GM19455 (cell line): ENCODE measurements around the gene LMX1B.

ENCODE experiments used
- ATAC-seq: cut with Tn5 transposase; IDR thresholded peaks from one replicate; pipeline ENCODE4 v1.9.1; 2021; ENCODE audit not compliant: unreplicated experiment

Gene LMX1B

DNA sequence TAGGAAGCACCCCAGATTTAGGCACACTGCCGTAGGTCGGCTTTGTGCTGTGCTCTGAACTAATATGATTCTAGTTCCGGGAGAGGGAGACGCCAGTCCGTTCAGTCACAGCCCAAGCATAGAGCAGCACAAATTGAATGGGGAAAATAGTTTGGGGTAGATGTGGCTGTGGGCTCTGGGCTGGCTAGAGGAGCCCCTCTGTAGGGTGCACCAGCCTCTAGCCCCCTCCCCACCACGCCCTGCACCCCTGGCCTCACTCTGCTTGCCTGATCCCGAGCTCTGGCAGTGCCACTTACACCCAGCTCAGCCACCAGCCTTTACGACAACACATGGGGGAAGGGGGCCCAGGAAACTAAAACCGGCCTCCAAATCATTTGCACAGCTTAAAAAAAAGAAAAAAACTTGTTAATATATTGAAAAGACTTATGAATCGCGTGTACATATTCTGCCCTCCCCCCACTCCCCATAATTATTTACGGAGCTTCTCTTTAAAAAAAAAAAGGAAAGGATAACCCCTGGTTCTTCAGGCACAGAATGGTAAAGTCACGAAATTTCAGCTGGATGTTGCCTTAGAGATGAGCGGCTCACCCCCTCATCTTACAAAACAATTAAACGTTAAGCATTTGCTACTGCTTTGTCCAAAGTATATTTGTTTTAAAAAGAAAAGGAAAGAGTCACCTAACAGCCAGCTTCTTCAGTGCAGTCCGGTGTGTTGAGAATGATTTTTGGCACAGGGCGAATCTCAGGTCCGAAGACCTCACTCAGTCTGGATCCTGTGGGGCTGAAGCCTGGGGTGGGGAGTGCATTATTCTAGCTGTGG, 3.5 kb downstream of the LMX1B start:
- no peak for ATAC-seq

DNA sequence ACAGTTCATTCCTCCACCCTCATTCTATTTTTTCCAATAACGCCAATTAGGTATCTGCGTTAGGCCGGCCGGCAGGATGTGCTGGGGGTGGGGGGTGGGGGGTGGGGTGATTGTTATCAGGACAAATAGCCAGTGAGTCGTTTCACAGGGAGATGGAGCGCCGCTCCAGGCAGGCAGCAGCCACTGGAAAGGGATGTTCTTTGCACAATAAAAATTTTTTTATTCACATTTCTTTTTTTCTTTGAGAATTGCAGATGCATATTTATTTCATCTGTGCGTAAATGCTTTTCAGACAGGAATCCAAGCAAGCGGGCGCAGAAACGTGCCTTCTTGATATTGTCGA, 4.1 kb downstream of the LMX1B start:
- no peak for ATAC-seq

DNA sequence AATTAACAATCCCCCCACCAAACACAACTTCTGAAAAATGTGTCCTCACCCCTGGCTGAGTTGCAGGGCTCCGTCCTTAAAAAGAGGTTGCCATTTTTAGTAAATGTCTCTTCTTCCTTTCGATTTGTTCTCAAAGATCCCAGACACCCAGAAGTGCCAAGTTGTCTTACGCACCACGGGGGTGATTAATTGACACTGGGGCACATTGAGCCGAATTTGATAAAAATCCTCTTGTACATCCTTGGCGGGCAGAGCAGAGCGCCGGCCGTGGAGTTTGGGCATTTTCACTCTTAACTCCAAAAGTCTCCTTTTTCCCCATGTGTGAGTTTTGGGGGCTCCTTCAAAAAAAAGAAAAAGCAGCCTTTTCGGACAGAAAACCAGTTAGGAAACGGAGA, 4.5 kb downstream of the LMX1B start:
- ATAC-seq, result no peak

DNA sequence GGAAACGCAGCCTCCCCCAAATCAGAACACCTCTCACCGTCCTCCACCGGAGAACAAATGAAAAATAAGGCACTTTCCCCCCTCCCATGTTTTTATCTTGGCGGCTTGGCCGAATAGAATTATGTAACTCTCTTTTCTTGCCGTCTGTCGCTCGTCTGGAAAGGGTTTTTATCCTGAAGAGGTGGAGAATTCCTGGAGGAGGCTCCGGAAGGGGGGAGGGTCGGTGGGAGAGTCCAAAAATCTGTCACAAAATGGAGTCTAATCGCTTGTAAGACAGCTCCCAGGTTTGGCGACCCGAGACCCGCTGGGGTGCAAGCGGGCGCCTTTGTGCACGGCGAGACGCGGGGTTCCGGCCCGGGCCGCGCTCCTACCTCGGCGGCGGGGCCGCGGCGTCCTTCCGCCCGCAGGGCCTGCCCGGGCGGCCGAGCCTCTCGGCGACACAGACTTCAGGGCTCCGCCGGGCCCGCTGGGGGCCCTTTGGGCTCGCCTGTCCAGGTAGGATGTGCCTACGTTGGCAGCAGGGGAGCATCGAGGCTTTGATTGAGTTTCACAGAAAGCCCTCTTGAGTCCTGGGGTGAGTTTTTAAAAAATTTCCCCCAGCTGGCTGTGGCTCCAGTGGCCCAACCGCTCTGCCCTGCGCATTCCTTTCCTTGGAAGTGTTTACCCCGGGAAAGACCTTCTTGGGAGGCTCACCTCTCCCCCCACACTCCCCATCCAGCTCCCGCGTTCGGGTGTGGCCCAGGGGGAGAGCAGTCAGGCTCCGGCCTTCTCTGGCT, 5.0 kb downstream of the LMX1B start:
- ATAC-seq, result no peak

DNA sequence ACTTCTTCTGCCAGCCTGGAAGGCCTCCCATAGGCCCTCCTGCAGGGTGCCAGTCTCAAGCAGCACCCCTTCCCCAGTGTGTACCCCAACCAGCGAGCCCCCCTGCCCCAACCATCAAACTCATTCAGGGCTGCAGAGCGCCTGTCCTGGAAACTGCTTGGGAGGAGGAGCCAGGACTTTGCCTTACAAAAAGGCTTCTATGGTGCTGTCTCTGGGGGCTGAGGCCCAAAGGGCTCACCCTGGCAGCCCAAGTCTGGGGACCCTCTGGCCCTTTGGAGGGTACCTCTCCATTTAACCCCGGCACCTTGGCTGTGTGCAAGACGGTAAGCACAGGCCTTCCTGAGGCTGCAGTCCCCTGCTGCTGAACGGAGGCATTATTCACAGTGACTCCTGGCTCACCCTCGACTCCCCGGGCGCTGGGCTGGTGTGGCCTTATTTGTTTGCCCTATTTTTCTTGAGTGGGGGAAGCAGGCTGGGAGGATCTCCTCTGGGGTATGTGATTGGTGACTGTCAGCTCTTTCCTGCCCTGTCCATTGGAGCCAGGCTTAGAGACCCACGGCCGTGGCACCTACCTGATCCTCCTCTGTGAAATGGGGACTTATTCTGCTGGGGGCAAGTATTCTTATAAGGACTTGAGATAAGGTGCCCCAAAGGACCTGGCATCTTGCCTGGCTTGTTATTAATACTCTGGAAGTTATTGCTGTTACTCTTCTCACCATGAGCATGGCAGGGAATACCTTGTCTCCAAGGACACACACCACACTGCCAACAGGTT, 5.8 kb downstream of the LMX1B start:
- ATAC-seq, result no peak

DNA sequence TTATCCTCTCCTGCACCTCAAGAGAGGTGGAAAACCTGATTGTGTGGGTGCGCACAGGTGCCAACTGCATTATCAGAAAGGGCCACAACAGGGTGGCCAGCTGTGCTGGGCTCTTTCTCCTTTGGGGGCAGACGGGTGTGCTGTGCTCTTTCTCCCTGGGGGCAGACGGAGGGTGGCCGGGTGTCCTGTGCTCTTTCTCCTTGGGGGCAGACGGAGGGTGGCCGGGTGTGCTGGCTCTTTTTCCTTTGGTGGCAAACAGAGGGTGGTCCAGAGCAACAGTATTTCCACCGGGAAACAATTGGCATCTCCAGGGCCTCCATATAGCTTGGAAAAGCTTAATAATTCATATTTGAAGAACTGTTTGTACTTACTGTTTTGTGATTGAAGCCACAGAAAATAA, 6.8 kb downstream of the LMX1B start:
- no peak for ATAC-seq

DNA sequence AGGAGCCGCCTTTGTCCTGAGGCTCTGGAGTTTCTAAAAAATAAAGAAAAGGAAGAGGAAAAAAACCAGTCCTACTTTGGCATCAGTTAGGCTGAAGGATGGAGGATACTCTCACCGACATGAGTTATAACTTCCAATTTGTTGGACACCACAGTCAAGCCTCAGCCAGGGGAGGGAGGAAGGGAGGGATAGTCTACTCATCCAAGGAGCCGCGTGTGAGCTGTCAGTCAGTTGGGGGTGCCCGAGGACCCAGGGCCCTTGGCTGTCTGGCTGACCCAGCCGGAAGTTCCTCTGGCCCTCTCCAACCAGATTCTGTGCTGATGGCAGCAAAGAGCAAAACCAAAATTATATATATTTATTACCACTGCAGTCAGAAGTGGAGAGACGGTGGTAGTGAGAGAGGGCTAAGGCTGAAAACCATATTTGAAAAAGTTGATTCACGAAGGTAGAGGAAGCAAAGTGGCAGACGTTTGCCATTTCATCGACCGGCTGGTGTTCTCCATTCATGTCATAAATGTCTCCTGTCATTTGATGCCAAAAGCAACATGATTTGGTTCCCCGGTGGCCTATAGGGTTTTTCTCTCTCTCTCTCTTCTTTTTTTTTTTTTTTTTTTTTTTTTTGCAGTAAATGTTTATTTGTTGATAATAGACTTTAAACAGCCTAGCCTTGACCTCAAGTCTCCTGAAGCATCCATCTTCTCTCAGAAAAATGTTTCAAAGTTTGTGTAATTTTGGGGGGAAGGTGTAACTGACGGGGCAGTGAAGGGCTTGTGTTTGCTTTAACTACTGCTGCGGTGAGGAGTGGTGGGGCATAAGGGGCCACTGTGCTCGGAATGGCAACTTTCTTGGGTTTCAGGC, 7.6 kb downstream of the LMX1B start:
- ATAC-seq, result no peak

DNA sequence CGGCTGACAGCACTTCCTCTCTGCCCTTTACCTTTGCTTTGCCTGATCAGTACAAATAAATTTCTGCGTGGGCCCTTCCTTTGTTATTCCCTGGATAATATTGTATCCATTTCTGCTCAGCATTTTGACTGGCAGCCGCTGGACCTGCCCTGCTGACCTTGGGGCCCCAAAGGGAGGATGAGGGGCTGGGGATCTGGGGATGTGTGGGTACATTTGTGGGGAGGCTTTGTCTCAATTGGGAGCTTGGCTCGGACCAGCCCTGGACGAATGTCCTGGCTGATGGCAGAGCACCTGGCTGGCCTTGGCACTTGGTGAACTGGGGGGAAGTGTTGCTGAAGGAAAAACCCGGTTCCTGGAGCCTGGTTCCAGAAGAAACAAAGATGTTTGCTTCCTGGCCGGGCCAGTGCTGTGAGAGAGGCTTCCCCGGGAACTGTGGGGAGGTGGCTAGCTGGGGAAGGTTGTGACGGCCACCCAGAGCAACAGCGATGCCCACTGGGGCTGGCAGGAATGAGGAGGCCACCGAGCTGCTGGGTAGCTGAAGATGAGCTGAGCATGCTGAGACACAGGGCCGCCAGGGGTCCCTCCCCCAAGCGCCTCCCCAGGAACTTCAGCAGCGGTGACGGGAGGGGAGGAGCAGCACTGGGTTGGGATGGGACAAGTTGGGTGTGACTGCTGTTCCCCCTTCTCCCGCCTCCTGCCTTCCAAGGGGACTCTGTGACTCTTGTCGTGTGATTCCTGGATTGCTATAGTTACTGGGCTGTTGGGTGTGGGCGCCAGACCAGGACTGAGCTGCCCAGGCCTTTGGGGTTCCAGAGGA, 8.4 kb downstream of the LMX1B start:
- no peak for ATAC-seq

DNA sequence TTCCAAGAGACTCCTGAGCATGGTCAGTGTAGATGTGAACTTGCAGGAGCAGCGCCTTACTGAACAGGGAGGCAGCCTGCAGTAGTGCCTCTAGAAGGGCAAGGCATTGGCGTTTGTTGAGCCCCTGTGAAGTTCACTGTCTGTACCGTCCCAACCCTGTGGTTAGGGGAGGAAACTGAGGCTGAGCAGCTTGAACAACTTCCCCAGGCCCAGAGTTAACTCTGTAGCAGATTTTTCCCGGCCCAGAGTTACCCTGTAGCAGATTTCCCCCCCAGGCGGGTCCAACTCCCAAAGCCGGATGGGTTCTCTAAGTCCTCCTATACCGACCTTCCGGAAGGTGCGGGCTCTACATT, 9.6 kb downstream of the LMX1B start:
- no peak for ATAC-seq

DNA sequence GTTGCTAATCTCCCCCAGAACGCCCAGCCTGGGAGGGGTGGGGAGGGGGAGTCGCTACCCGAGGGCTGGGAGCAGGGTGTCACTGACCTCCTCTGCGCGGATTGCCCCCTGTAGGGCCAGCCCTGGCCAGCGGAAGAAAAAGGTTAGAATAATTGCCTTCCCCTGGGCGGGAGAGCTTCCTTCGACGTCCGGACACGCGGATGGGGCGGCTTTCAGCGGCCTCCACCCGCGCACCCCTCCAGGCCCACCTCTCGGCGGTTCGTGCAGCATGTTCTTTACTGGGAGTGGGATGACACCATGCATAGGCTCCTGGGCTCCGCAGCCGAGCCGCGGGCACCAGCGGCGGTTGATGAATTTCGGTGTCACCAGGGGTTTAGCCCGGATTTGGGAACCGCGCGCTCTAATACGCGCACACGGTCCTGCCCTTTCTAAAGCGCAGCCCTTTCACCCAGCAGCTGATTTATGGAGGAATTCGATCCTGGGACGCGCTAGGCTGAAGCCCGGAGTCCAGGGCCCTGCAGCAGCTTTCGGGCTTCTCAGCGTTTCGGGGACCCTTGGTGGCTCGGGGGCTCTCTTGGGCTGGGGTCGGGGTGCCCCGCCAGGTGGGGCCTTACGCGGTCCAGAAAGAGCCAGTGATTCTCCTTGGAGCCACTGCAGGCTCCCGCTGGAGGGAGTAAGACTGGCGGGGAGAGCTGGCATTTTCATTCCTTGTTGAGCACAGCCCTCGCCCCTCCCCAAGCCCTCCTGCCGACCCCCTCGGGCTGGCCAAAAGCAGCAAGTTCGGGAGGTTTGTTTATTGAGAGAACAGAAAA, 10.1 kb downstream of the LMX1B start:
- ATAC-seq, result no peak

DNA sequence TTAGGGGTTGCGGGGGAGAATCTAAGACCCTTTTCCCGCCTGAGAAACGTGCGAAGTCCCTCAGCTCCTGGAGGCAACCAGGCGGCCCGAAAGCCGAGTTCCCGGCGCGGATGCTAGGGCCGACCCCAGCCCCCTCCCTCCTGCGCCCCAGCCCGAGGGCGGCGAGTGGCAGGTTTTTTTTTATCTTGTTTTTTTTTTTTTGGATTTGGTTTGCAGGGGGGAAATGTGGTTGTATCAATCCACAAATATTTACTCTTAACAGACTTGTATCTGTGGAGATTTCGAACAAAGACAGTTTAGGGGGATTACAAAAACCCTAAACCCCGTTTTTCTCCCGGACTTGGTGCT, 10.7 kb downstream of the LMX1B start:
- no peak for ATAC-seq

DNA sequence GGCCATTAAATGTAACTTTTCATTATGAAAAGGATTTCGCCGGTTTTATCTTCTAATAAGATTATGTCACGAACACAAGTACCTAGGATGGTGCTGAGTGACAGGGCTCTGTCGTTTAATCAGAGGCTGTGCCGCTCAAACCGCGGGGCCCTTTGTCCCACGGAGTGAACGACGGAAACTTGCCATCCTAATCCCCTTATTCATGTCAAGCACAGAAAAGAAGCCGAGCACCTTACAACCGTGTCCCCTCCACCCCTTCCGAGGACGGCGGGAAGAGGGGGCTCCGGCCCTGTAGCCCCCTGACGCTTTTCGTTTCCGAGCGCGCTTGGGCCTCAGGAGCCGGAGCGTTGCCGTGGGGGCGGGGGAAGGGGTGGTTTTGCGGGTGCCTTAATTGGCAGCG, 11.2 kb downstream of the LMX1B start:
- ATAC-seq, result no peak

DNA sequence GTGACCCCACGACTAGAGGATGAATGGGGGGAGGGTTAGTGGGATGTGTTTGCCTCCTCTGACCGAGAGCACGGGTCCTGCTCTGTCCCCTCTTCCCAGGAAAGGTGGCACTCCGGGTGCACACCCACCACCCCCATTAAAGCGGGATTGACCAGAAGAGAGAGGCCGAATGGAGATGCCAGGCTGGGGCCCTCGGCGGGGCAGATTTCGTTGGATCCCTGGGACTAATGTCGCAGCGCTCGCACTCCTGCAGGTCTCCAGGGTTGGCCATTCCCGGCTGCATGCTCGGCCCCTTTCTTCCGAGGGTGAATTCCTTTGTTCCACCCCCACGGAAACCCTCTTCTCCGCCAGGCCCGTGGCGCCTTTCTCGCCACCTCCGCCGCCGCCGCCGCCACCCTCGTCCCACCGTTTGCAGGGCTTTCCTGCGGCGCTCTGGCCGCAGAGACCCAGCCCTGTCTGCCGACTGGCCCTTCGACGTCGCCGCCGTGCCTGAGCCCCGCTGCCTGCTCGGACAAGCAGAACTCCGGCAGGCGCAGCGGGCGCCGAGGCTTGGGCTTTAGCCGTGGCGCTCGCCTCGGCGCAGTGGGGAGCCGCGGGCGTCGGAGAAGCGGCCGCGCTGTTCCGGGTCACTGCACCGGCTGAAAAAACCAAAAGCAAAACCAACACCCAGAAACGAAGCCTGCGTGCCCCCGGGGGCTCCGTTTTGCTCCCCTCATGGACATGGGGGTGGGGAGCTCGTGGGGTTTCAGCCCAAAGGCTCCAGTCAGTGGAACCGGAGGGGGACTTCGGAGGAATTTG, 11.8 kb downstream of the LMX1B start:
- ATAC-seq, result no peak

DNA sequence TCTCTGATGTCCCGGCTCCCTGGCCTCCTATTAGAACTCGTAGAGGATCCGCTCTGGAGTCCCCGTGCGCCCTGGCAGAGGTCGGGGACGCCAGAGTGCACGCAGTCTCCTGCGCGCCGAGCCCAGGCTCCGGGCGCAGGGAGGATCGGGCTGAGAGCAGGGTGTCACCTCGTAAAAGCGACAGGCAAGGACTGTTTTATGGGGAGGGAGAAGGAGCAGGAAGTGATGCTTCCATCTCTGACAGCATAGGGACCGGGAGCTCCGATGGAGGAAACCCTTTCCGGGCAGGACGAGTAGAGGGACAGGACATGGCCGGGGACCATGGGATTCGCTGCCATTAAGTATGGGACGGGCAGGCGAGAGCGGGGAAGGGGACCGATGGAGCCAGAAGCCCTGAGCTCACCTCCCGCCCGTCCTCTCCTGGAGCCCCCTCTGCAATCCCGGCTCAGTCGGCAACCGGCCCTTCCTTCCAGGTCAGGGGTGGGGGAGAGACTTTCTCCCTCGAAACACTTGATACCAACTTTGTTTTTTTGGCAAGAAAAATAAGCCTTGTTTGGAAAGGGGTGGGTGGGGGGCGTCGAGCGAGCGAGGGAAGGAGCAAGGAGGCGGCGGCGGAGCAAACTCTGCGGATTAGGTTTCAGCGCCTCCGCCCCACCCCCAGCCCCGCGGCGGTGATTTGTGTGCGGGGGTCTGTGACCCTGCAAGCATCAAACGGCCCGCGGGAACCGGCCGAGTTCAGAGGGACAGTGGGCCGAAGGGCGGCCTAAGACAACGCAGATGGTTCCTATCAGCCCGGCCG, 12.6 kb downstream of the LMX1B start:
- ATAC-seq, result no peak

DNA sequence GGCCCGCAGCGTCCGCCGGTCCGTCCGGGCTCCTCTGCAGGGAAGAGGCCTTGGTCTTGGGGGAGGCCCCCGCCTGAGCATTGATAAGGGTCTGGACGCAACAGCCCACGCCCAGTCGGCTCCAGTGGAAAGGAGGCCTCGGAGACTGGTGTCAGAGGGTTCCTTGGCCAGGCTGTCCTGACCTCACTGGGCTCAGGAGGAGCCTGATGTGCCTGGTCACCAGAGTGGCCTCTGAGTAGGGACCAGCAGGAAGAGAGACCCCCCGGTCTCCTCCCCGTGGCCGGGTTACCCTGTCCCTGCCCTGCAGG, 13.2 kb downstream of the LMX1B start:
- no peak for ATAC-seq

DNA sequence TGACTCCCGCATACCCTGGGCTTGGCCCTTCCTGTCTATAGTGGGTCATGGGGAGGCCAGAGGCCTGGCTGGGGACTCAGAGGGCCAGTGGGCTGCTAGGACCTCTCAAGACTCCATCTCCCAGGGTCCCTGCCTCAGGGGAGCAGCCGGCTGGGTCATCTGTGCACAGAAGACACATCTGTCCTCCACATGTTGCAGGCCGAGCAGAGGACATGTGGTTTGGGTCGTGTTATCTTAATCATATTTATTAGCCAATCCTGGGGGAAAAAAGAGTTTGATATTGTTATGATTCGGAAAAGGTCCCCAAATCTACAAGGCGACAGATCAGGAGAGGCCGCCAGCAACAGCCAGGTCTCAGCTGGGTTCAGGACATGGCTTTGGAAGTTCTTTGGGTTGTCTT, 14.4 kb downstream of the LMX1B start:
- ATAC-seq, result no peak

DNA sequence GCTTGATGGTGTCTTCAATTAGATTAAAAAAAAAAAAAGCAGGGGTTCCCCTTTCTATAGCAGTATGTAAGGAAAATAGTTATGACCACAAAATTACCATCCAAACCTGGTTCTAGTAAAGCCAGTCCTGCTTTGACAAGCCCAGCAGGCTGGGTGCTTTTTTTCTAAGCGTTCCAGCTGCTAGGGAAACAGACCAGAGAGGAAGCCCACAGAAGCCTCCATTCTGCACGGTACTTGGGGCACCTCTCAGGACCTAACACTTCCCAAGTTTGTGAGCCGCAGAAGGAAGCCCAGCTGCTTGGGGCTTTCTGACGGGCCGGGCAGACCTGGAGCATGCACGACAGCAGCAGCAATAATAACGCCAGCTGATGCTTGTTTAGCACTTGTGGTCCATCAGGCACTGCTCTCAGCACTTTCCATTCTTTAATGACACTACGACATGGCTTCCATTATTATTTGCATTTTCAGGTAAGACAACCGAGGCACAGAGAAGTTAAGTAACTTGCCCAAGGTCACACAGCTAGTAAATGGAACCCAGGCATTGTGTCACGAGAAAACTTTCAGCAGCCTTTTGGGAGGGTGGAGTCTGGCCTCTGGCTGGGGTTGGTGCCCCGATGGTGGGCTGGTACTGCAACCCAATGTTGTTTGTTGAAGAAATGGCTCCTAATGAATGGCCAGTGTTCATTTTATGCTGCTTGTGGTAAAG, 15.4 kb downstream of the LMX1B start:
- no peak for ATAC-seq
